ENCODE results near the gene MSL3B.

The MSL3B gene

DNA sequence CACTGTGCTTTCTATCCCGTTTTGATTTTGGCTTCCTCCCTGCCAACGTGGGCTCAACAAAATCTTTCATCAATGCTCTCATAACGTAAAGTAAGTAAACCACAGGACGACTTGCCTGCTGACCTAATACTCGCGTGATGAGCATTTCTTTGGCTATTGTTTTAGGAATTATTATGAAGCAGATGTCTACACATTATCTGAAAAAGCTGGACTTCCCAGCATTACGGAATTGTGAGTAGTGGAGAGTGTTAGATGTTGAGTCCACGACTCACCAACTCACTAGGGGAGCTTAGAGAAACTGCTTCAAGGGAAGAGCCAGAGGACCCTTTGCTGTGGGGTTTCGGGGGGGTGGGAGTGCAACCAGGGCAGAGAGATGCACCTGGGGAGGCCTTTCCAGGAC lies 35.8 kb downstream of the MSL3B start:
- no peak for DNase-seq

DNA sequence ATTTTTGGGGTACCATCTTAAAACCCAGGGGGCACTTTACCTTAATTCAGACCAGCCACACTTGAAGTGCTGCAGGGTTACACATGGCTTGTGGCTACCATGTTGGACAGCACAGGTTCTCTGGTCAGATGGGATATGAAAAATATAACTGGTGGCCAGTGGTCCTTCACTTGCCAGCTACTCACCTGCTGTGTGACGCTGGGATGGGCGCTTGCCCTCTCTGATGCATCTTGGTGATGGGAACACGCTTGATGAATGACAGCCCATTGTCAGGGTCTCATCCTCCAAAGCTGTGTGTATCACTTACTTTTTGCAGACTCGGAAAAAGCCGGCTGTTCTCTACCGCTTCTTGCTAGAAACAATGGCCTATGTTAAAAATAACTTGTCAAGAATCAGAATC lies 36.3 kb downstream of the MSL3B start:
- DNase-seq, result no peak

DNA sequence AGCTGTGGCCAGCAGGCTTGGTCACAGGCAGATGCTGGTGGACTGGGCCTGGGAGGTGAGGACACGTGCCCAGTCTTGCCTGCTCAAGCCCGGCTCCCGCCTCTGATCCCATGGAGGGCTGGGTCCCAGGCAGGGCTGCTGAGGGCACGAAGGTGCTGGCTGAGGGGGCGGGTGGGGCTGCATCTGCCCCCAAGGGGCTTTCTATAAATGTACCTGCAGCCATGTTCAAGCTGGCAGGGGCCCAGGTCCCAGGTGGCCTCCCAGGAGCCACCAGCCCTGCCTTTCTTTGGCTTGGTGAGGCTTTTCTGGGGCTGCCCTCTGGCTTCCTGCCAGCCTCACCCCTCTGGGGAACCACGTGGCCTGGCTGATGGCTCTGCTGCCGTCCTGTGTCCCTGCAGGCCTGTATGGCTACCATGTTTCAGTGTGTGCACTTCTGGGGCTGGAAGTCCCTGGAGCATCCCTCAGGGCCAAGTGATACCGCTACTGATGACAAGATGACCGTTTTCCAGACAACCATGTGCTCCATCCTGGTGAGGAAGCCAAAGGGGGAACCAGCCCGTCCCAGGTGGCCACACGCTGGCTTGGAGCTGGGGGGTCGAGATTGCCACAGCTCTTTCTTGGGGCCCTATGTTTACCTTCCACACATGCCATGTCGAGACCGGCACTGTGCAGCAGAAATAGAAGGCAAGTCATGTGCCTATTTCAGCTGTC lies 37.0 kb downstream of the MSL3B start:
- no peak for DNase-seq

DNA sequence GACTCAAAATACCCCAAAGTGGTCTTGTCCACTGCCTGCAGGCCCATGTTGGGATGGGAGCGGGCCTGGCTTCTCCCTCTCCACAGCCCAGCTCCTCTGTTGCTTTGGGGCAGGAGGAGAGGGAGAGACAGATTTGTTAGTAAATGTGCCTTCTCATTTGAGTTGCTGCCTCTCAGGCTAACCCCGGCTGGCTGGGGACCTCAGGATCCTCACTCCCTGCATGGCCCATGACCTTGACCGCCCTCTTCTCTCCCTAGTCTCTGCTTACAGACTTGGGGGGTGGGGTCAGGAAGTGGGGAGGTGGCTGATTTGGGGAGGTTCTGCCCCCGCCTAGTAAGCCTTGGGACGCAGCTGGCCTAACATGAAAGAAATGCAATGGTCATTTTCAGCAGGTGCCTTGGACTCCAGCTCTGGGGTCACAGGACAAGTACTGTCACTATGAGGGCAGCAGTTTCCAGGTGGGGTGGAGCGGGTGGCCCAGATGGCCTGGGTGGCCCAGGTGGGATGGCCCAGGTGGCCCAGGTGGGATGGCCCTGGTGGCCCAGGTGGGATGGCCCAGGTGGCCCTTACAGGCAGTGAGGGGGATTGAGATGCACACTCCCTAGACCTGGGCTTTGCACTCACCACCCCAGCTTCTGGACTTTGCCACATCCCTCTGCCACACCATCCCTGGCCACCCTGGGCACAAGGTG lies 37.9 kb downstream of the MSL3B start:
- no peak for DNase-seq

DNA sequence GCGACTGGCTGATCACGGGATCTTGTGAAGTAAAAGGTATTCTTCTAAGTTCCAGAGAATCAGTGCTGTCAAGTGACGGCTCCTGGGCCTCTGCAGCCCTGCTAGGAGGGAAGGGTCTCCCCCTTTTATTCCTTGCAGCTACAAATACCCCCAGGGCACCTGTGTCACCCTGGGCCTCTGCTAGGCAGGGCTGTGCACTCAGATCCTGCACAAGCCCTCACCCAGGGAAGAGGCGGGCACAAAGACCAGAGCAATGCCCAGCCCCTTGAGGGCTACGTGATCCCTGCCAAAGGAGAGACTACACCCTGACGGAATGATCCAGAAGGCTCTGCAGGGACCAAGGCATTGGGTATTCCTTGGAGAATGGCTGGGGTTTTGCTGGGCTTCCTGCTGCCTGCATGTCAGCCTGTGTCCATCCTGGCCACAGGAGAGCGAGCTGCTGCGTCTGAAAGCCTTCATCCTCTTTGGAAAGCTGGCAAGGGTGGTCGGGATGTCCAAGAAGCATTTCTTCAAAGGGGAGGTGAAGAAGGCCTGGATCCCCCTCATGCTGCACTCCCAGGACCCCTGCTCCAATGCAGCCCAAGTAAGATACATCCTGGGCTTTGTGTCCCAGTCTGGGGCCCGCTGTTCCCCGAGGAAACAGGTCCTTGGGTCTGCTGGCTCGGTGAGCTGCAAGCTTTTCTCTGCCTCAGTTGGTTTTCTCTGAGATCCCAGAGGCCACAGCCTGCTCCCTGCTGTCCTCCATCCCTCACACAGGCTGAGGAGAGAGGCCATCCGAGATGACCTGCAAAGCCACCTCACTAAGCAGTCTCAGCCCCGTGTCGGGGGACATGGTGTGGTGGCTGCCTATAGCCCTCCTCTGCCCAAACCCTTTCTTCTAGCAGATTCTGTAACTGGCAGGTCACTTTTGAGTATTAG lies 38.7 kb downstream of the MSL3B start:
- DNase-seq, result no peak

DNA sequence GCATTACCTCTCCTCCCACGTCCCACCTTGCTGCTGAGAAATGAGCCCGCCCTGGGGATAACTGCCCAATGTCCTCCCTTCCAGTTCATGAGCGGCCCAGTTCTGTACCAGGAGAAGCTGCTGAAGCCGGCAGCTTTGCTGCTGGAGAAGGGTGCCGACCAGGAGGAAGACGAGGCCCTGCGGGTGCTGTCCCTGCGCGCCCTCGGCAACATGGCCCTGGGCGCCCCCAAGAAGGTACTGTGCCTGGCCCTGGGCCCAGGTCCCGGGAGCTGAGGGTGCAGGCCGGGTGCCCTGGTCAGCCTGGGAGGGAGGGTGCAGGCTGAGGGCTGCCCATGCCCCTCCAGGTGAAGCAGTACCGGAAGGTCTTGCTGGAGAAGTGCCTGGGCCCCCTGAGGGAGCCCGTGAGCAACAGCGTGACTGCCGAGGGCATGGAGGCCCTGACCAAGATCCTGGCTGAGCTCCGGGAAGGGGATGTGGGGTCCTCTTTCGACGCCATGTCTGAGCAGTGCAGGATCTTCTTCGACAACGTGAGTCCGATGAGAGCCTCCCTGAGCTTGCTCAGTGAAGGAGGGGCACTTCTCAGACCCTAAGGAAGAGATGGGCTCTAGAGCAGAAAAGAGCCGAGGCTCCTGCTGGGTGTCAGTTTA lies 39.5 kb downstream of the MSL3B start:
- DNase-seq, result no peak

DNA sequence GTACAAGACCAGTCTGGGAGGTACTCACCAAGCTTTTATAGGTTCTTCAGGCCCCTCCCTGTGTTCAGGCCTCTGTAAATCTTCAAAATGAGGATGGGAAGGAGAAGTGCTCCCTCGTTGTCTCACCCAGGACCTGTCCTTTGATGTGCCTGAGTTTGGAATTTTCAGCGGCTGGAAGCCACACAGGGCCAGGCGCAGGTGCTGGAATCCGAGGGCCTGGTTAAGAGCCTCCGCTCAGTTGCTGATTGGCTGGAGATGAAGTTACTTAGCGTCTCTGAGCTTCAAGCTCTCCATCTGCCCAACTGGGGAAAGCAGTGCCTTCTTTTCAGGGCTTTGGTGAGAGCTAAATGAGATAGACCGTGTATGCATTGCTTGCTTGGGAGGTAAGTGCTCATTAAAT lies 43.8 kb downstream of the MSL3B start:
- no peak for DNase-seq

DNA sequence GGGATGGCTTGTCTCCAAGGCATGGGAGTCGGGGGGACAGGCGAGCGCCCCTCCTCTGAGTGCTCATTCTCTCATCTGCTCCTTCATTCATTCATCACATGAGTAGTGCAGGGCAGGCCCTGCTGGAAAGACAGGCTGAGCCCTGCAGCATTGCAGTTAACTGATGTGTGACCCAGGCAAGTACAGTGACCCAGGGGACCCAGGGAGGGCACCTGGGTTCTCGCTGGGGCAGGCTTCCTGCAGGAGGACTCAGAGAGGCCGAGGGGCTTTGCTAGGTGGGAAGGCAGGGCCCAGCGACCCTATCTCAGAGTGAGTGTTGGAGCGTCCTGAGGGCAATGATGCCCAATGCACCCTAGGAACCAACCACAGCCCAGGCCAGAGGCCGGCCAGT lies 44.5 kb downstream of the MSL3B start:
- no peak for DNase-seq

DNA sequence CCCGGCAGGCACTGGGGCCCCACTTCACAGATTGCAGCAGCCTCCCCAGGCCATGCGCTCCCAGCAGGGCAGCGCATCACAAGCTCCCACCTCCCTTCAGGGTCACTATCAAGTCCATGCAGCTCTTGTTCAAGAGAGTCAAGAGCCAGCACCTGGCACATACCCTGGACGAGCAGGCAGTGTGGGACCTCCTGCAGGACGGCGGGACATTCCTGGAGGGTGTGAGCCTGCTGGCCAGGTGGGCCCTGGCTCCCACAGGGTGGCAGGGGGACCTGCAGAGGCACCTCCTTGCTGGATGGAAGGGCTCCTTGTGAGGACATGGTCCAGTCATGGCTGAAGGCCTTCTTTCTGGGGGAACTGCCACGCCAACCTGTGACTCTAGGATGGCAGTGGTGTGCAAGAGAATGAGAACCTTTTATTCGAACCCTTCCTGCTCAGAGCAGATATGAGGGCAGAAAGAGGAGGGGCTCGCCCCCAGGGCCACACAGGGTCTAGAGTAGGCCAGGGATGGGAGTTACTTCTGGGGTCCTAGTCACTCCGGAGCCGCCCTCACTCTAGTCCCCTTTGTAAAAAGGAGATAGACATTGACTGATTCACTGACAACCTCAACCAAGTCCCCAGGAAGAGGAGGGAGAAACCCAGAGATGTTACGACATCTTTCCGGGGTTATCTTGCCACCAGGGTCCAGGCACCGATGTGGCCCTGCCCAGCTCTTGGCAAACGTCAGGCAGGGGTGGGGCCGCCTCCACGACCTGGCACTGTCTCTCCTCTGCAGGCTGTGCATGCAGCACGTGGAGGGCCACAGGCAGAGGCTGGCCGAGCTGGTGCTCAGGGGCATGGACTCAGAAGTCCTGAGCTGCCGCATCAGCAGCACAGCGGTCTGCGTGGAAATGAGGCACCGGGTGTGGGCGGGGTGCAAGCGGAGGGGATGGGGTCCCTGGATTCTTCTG lies 45.1 kb downstream of the MSL3B start:
- DNase-seq, result no peak

DNA sequence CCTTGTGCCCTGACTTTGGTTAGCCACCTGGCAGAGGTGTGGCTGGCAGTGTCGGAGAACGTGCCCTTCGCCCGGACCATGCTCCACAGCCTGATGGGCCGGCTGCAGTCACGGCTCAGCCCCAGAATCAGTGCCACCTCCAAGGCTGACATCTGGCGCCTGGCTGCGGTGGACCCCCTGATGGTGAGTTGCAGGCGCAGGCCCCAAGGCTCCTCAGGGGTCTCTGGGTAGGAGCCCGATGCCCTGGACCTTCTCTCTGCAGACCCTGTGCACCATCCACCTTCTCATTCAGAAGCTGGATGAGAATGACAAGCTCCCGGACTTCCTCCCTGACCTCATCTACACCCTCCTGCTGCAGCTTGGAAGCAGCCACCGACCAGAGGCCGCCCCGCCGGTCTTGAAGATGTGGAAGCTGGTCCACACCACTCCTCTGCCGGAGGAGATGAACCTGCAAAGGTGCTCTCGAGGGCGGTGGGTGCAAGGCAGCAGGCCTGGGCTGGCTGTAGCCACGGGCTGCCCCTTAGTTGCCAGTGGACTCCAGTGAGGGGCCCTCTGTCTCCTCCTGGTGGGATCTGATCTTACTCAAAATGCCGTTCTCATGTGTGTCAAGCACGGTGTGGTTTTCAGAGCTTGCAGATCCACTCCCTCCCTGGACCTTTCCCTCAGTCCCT lies 46.0 kb downstream of the MSL3B start:
- DNase-seq, result no peak

DNA sequence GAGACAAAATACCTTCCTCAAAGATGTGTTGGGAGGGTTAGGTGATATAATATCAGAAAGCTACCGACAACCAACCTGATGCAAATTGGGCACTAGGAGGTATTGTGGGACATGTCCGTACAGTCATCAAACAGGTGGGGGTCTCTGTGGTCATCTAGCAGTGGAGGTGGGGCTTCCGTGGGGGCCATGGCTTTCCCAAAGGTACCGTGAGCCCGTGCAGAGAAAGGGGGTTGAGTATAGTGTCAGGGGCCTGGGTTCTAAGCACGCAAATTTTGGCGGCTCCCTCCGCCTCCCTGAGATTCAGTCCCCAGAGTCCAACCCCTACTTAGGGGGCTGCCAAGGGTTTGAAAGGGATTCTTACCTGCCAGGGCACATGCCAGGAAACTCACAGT lies 46.5 kb downstream of the MSL3B start:
- DNase-seq, result no peak

DNA sequence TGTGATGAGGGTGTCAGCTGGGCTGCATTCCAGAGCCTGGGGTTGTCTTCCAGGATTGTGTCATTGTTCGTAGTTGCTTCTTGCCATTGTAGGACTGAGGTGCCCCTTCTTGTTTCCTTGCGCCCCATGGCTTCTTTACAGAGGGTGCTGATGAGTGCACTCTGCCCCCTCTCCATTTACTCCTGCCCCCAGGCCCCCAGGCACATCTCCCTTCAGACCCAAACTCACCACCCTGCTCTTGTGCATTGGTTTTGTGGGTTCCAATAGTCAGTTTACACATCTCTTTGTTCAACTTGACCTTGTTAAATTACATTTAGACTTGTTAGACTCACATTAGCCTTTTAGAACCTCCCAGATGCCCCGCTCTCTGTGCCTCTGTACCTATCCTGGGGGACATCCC lies 47.0 kb downstream of the MSL3B start:
- no peak for DNase-seq

DNA sequence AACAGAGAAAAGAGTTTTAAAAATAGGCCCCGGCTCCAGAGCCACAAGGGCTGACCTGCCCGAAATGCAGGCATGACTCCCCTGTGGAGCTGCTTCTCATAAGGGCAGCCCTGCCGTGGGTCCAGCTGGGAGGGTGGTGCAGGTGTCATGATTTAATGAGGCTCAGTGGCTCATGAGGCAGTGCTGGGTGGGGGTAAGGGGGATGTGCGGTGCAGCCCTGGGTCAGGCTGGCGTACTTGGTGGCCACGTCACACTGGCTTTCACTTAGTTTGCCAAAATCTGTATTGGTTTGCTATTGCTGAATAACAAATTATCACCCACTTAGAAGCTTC lies 47.4 kb downstream of the MSL3B start:
- no peak for DNase-seq

DNA sequence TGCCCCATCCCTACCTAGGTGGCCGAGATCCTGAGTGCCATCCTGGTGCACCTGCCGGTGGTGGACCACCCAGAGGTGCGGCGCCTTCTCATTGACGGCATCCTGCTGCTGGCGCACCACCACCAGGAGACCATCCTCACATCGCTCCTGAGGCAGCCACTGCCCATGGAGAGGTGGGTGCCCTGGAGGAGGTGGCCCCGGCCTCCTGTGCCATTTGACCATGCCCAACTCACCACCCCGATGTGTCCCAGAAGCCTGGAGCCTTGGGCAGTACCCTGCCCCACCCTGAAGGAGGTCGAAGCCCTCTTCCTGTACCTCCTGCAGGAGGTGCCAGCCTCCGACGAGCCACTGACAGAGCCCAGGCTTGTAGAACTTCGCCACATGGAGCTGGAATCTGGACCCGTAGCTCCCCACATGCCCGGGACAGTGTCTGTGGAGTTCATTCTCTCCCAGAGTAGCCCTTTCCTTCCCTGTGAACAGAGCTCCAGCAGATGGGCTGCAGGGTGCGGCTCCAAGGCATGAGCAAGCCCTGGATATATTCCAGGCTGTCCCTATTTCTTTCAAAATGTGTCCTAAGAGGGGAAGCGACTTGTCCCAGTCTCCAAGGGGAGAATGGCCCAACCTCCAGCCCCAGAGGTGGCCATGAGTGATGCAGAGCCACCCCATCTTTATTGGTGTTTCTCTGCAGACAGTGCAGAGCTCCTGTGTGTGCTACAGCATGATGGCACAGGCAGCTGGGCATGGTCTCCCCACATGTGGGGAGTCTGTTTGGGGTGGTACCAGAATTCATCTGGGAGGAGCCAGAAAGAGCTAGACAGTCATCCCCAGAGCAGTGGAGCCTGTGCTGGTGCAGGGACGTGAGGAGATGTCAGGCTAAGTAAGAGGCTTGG lies 48.1 kb downstream of the MSL3B start:
- no peak for DNase-seq

DNA sequence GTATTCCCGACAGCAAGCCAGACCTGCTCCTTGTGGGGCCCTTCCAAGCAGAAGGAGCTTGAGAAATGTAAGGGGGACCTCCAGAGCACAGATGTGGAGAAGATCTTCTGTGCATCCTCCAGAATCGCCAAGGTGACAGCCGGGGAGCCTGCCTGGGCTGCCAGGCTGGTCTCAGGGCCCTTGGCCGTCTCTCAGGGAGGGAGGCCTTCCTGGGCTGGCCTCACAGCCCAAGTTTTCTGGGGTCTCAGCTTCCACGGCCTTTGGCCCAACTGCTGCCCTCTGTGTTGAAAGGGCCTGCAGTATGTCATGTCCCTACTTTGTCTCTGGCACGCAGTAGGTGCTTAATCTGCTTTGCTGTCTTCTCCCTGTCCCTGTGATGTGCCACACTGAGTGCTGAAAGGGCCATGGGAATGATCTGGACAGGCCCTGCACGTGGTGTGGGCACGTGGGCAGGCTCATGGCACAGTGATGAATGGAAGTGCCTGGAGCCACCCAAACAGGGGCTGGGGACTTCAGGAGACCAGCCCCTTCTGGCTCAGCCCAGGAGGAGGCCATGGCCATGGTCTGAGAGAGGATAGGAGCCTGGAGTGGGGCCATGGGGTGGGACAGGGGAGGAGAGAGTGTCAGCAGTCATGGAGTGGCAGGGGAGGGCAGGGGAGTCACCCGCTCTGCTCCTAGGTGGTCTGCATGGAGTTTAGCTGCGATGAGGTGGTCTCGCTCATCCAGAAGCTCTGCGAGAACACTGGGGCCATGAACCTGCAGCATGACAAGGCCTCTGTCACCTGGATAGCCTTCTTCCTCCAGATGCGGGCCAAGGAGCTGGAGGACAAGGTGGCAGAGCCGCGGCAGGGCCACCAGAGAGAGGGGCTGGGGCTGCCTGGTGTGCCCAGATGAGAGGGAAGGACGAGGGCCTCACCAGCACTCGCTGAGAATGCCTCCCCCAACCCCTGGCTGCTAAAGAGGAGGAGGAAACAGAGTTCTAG lies 49.3 kb downstream of the MSL3B start:
- no peak for DNase-seq

DNA sequence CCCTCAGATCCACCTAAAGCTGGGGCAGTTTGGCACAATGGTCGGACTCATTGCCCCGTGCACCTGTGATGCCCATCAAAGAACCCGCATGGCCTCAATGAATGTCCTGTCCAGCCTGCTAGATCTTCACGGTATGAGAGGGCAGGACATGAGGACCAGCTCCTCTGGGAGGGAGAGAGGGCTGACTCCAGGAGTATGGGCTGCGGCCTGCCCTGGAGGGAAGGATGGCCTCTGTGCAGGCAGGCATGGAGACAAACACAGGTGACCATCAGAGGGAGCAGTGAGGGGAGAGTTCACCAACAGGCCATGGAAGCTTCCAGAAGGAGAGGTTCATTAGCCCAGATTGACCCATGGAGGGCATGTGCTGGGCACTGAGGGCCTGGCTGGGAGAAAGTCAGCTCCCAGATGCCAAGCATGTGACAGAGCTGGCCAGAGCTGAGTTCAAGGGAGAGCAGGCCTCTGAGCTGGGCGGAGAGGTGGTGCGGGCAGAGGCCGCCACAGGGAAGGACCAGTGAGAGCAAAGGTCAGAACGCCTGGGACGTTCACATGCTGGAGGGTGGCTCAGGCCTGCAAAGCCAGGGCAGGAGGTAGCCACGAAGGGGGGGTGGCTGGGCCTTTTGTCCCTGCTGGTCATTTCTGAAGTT lies 50.1 kb downstream of the MSL3B start:
- no peak for DNase-seq

DNA sequence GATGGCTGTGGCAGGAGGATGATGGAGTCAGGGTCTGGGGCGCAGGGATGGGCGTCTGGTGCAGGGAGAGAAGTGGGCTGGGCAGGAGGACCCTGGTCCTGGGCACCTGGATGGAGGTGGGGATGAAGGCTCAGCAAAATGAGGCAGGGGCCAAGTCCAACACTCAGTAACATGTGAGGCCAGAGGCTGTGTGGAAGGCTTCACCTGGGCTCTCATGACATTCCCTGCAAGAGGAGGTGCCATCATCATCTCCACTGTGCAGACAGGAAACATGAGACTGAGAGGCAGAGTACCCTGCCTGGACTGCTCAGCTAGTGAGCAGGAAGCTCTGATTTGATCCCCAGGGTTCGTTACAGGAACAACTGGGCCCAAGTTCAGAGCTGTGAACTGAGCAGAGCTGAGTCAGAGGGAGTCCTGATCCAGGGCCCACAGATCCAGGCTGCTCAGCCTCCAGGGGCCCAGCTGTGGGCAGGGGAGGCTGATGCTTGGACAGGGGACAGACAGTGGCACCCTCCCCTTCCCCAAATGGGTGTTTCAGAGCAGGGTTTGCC lies 50.8 kb downstream of the MSL3B start:
- DNase-seq, result no peak

DNA sequence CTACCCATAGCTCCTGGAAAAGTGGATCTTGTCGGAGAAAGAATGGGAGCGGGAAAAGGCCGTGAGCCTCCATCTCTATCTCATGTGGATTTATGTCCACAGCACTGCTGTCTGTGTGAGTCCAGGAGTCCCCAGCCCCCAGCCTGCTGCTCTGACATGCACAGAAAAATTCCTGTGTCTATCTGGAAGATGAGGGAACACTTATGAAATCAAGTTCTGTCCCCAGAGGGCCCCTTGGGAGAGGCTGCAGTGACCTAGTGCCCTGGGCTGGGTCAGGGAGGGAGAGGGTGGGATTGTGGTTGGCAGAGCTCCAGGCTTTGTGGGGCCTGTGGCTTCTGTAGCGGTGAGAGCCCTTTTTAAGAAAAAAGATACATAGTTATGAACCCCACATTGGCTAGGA lies 51.4 kb downstream of the MSL3B start:
- DNase-seq, result no peak

DNA sequence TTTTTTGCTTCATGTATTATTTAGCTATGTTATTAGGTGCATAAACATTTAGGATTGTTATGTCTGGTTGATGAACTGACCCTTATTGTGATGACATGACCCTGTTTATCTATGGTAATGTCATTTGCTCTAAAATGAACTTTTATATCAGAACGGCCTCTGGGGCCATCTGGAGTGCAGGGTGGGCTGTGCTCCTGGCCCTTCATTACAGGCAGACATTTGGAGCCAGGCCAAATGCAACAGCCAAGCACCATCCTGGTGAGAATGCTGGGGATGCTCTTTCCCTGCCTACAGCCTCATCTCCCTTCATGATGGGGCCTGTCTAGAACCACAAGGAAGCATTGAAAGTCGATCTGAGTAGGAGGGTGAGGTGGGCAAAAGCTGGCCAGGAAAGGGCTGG lies 51.9 kb downstream of the MSL3B start:
- no peak for DNase-seq

Data from NCI-H748 treated with DMSO at 0.1 percent for 48 hours (cell line).